Inflammatory macrophage treated with lipopolysaccharide for 1 hour (primary cell): ENCODE results near the gene PTGES3L.

Experiments used
- DNase-seq, 2 donors: peaks; one replicate each; pipeline ENCODE4 v3.0.0-alpha.2; 2020 to 2022

Gene PTGES3L

GRCh38 chr17:42918902-42919521, 60.9 kb downstream of the PTGES3L start:
- DNase-seq = no peak
